ENCODE results near the gene SGMS1.
A peak's percentile ranks its signal among the peaks of the same experiment; 100 is the strongest.
"Not testable (repeated sequence)": the region's sequence is repeated elsewhere in the genome, so short reads cannot be mapped to it uniquely, and the experiment has no call there.

Gene SGMS1

DNA sequence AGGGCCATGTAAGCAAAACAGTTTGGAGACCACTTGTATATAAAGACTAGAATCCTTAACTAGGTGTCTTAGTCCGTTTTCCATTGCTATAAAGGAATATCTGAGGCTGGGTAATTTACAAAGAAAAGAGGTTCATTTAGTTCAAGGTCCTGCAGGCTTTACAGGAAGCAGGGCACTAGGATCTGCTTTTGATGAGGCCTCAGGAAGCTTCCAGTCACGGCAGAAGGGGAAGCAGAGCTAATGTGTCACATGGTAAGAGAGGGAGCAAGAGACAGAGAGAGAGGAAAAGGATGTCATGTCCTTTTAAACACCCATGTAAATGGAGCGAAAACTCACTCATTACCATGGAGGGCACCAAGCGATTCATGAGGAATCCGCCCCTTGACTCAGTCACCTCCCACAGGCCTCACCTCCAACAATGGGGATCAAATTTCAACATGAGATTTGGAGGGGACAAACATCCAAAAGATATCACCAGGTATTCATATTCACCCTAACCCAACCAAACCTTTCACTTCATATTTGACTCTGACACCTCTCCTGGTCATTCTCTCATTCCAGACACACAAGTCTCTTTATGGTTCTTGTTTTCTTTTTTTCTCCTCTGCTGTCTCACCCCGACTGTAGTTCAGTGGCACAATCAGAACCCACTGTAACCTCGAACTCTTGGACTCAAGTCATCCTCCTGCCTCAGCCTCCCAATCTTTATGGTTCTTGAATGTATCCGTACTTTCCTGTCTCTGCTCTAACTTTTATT, 342.4 kb downstream of the SGMS1 start:
- no peak for DNase-seq

DNA sequence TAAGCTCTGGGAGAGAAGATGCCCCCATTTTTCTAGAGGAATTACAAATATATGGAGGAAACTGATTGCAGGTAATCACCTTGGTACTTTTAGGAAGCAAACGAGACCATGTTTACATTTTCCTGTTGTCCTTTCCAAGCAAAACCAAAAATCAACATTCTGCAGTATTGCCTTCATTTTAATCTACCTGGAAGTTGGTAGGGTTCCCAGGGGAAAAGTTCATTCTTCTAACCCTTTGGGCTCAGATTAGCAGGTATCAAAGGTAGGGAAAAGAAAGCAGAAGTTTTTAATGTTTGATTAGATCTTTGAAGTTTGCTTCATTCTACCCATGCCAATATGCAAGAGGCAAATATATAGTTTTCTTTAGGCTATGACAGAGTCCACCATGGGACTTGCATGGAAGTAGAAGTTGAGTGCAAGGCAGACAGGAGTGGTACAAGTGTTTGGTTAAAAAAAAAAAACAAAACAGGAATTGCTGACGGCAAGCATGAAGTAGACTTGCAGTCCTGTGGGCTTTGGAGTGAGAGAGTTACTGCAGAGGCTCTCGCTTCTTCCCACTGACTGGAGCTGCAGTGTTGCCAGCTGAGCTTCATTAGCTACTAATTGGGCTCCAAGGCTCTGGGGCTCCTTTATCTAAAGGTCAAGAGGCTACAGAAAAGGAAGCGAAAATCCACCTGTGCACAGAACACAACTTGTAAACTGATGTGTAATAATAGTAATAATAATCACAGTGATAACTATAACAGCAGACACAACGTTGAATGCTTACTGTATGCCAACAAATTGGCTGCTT, 343.5 kb downstream of the SGMS1 start:
- DNase-seq: no peak

DNA sequence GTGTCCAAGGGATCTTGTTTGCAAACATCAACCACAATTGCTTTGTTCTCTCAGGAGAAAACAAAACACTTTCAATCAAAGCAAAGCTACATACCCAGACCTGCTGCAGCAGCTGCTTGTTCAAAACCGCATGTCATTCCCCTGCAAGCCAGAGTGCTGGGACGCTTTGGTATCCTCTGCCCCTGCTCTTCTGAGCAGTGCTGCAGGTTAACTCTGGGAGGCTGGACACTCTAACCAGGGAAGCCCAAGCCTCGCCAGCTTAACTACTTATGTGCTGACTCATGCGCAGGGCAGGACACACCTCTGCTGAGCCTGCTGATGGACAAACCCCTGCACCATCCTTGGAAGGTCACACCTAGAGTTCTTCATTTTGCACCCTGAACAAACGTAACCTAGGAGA, 344.3 kb downstream of the SGMS1 start:
- no peak for DNase-seq

- peak; percentile 23 for DNase-seq
Measured at GRCh38 chr10:50275650-50276235, 348.0 kb downstream of the SGMS1 start.

- no peak for DNase-seq
Measured at GRCh38 chr10:50272531-50272930, 351.2 kb downstream of the SGMS1 start.

DNA sequence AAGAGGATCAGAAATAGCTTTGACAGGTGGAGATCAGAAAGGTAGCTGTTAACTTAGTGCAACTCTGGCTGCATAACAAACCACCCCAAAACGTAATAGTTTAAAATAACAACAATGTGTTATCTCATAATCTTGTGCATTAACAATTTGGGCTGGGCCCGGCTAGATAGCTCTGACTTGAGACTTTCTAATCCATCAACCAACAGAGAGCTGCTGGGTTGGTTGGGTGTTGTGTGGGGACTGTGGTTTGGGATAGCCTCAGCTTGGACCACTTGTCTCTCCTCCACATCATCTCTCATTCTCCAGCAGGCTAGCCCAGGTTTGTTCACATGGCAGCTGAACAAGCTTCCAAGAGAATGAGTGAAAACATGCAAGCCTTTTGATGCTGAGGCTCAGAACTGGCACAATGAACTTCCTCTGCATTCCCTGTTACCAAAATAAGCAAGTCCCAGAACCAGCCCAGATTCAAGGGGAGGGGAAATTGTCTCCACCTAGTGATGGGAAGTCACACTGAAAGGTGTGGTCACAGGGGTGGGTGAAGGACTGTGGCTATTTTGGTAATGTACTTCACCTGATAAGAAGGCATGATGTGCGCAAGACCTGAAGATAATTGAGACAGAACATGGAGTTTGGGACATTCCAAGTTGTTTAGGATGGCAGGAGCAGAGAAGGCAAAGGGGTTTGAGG, 352.0 kb downstream of the SGMS1 start:
- DNase-seq: no peak

GRCh38 chr10:50267877-50268276, 355.9 kb downstream of the SGMS1 start:
- DNase-seq: not testable (repeated sequence)

DNA sequence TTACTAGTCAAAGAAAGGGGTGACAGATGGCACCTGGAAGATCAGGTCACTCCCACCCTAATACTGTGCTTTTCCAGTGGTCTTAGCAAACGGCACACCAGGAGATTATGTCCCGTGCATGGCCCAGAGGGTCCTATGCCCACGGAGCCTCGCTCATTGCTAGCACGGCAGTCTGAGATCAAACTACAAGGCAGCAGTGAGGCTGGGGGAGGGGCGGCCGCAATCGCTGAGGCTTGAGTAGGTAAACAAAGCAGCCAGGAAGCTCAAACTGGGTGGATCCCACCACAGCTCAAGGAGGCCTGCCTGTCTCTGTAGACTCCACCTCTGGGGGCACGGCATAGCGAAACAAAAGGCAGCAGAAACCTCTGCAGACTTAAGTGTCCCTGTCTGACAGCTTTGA, 361.1 kb downstream of the SGMS1 start:
- DNase-seq: not testable (repeated sequence)

DNA sequence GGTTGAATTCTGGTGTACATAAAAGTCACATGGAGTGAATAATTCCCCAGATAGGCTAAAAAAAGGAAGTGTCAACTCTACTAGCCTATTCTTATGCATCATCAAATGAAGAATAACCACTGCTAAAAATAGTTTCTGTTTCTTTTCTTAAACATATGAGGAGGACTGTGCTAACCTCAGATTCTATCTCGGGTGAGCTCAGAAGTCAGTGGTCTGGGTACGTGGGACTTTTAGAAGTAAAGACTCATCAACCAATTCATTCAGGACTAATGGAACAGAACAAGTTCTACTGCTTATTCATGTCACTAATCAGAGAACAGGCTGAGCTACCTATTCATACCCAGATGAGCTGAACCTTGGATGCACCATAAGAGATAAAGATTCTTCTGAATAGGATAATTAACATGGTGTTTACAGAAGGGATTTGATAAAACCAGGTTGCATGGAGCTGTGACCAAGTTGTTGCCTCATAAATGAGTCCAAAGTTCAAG, 362.9 kb downstream of the SGMS1 start:
- peak; percentile 89 for DNase-seq
